Suppressor macrophage treated with lipopolysaccharide for 4 hours (primary cell): Measurements from ENCODE around the gene COBLL1.

Experiments used
- DNase-seq: peaks from one replicate; pipeline ENCODE4 v3.0.0-alpha.2; 2020

The COBLL1 gene

GRCh38 chr2:164785457-164785856 is 56.2 kb downstream of the COBLL1 start:
- DNase-seq, result no peak

GRCh38 chr2:164784376-164784775 is 57.2 kb downstream of the COBLL1 start:
- no peak for DNase-seq

DNA sequence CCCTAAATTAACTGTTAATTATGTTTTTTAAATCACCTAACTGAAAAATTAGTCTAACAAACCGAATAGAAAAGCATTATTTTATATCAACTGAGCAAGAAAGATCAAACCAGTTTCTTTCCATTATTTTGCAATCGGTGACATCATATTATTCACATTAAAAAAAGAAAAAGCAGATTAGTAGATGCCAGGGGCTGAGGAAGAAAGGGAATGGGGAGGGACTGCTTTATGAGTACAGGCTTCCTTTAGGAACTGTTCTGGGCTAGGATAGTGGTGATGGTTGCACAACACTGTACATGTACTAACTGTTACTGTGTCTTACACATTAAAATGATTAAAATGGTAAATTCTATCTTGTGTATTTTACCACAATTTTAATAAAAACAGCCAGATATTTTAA is 59.3 kb downstream of the COBLL1 start:
- DNase-seq, result peak; percentile 53

DNA sequence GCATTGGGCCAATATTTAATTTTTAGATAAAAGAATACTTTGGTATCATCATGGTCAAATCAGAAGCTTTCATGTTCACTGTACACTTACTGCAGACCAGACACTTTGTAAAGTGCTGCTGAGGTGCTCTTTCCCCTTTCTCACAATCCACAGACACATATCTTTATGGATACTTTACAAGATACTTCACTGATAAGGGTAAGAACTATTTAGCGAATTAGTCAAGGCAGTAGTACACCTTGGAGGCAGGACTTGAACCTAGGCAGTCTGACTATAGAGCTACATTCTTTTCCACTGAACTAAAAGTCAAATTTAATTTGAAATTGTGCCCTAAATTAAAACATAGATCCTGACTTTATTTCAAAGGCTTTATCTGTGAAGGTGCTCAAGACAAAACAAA is 60.2 kb downstream of the COBLL1 start:
- no peak for DNase-seq

DNA sequence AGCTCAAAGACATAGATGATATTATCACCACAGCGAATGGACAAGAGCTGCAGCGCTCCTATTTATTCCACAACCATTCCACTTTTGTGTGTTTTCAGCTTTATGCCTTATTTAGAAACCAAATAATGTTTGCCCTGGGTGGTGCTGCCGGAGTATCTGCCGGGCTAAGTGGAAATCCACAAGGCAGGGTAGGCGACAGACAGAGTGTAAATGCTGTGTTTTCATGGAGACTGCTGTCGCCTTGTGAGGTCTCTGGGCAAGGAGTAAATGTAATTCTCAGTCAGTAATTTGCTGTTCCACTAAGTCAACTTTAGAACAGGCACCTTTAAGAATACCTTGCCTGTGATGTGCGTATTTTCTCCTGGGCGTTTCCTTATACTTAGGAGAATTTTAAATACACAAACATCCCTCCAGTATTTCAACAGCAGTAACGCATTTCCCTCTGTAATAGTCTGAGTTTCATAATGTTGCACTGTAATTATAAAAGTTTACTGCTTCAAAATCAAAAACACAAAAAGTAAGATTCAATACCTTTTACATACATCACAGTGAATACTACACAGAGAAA is 60.9 kb downstream of the COBLL1 start:
- DNase-seq, result no peak

DNA sequence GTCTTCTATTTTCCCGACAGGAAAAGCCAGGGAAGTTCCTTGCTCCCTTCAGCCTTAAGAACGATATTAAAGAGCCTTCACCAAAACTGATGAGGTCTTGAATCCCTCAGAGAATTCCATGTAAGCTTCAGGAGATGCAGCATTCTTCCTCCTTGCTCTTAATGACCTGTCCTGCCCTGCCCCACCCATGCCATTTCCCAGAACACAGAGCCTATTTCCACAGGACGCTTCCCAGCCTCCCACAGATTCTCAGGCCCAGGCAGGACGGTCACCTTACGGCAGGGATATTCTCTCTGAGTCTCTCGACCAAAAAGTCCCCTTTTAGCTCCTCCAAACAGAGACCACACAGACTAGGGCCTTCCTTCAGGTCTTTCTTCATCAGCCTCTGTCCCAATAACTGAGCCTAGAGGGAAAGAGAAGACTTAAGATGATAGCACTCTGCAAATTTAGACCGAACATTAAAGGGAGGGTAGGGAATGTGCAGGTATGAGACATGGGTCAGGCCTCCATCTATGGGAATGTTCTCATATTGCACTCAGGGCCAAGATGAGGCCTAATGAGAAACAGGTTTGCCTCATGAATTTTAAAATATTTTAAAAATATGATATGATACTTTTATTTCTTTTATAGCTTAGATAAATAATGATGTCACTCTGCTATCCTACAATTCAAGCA is 62.1 kb downstream of the COBLL1 start:
- no peak for DNase-seq

GRCh38 chr2:164778723-164779122 is 62.9 kb downstream of the COBLL1 start:
- DNase-seq, result peak; percentile 42

- DNase-seq, result no peak
Observed at GRCh38 chr2:164777847-164778461, 63.7 kb downstream of the COBLL1 start.

- DNase-seq, result no peak
Observed at GRCh38 chr2:164773635-164774034, 68.0 kb downstream of the COBLL1 start.

GRCh38 chr2:164773091-164773490 is 68.5 kb downstream of the COBLL1 start:
- no peak for DNase-seq

GRCh38 chr2:164771897-164772296 is 69.7 kb downstream of the COBLL1 start:
- no peak for DNase-seq

DNA sequence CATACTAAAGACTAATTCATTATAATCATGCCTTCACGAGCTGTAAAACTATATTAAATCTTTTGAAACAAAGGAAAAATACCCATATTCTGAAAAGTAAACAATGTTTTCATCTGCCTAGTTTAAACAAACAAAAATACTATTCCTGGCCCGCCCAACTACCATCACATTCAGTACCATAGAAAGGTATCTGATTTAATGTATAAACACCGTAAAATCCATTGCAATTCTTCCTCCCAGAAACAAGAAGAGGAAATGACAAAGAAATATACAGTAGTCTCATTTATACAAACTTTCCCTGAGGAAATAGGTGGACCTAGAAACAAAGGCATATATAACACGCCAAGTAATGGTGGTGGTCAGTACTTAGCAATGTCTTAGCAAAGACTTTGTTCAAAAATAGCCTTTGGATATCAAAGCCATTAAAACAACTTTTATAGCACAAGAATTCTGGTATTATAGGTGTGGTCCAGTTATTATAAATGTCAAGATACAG is 71.2 kb downstream of the COBLL1 start:
- DNase-seq, result no peak

DNA sequence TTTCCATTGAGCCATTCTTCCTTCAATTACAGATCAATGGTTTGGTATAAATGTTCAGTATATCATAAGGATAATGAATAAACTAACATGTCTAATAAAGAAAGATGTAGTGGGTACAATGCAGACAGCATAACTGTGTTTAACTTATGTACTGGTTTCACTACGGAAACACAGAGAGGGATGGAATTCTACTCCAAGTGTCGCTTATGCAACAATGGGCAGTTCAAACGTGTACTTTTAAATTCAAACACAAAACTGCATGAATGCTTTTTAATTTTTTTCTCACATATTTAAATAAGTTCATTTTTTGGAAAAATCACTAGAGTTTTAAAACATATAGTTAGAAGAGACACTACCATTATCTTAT is 74.7 kb downstream of the COBLL1 start:
- no peak for DNase-seq

DNA sequence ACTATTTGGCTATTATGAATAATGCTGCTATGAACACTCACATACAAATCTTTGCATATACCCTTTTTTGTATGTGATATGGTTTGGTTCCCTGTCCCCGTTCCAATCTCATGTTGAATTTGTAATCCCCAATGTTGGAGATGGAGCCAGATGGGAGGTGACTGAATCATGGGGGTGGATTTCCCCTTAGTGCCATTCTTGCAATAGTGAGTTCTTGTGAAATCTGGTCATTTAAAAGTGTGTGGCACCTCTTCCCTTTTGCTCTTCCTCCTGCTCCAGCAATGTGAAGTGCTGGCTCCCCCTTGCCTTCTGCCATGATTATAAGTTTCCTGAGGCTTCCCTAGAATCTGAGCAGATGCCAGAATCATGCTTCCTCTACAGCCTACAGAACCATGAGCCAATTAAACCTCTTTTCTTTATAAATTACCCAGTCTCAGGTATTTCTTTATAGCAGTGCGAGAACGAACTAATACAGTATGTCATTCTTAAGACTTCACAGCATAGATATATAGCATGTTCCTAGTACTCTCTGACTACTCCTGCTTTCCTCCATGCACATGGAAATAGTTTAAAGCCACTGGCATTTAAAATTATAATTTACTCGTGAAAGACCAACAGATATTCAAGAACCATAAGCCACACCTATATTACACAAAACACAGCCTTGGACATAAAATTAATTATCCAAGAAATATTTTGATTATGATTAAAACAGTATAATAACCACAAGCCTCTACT is 75.2 kb downstream of the COBLL1 start:
- DNase-seq, result peak; percentile 70

- DNase-seq, result no peak
Observed at GRCh38 chr2:164764996-164765395, 76.6 kb downstream of the COBLL1 start.

DNA sequence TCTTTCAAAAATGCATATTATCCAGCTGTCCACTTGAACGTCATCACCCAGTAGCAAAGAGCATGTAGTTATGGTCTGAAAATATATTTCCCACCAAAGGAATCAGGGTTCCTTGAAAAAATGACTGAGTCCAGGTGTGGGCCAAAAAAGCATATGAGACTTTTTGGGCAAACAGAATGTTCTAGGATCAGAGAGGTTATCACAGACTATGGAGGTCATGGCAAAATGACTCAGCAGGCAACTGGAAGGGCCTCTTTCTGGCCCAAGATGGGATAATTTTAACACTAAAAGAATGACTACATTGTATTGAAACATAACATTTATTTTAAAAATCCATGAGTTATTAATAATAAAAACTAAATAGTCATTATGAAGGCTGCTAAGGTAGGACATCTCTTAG is 77.1 kb downstream of the COBLL1 start:
- DNase-seq, result no peak

DNA sequence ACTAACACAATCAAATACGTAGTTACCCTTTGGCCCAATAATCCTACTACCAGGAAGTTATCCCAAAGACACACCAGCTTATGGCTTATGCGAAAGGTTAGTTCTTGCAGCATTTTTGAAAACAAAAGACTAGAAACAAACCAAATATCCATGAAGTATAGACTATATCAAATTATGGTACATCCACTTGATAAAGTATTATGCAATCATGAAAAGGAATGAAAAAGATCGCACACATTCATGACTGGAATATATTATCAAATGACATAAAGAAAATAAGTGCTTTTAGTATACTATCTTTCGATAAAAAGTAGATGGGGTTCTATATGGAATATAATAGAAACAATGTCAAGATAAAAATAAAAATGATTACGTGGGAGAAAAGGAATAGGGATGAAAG is 78.2 kb downstream of the COBLL1 start:
- no peak for DNase-seq

- DNase-seq, result no peak
Observed at GRCh38 chr2:164761737-164762460, 79.7 kb downstream of the COBLL1 start.

DNA sequence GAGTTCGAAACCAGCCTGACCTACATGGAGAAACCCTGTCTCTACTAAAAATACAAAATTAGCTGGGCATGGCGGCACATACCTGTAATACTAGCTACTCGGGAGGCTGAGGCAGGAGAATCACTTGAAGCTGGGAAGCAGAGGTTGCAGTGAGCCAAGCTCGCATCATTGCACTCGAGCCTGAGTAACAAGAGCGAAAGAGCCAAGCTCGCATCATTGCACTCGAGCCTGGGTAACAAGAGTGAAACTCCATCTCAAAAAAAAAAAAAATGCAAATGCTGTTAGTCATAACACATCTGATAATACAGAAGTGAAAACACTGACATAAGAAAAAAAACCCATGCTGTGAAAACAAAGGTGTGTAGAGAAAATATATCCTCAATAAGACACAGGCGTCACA is 80.4 kb downstream of the COBLL1 start:
- peak; percentile 77 for DNase-seq

DNA sequence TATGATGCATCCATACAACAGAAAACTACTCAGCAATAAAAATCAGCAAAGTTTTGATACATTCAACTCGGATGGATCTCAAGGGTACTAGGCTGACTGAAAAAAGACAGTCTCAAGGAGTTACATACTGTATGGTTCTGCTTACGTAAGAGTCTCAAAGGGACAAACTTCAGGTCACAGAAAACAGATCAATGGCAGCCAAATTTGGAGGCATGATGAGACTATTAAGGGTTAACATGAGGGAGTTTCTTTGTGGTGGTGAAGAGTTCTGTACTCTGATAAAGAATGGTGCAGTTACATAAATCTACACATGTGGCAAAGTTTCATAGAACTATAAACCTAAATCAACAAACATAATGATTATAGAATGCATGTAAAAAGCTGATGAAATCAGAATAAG is 81.4 kb downstream of the COBLL1 start:
- DNase-seq, result no peak

- DNase-seq, result peak; percentile 79
Observed at GRCh38 chr2:164757934-164758695, 83.5 kb downstream of the COBLL1 start.

GRCh38 chr2:164756773-164757172 is 84.8 kb downstream of the COBLL1 start:
- no peak for DNase-seq
